Left lung (tissue), 10 donors: Measurements from ENCODE around the gene MRFAP1L1. TPM values are rescaled to one million over a fixed set of nuclear protein-coding genes. Genes with fewer than 3 reads are reported as not detected.
A peak's percentile ranks its signal among the peaks of the same experiment; 100 is the strongest.

Experiments
- ATAC-seq: fragments of 200-7000 bp; cut with Tn5 transposase; one replicate; pipeline ENCODE4 v1.9.1; 2020; ENCODE audit warnings: moderate library complexity
- DNase-seq, 4 donors: peaks; one replicate each; pipeline ENCODE4 v3.0.0-alpha.2; 2013 to 2020
- H3K27ac ChIP-seq, 2 donors: fragments of 200-600 bp; sonication (generic) in 1 of 2; one replicate each; pipeline versions ENCODE4 v1.5.0 to v1.8.0; 2020 to 2021
- H3K27me3 ChIP-seq, 2 donors: fragments of 200-600 bp; sonication (generic) in 1 of 2; one replicate each; pipeline versions ENCODE4 v1.5.0 to v1.8.0; 2020 to 2021
- H3K36me3 ChIP-seq, 2 donors: fragments of 200-600 bp; sonication (generic) in 1 of 2; one replicate each; pipeline versions ENCODE4 v1.5.0 to v1.8.0; 2020 to 2021
- H3K4me1 ChIP-seq, 2 donors: fragments of 200-600 bp; one replicate each; pipeline ENCODE4 v1.8.0; 2021
- H3K4me3 ChIP-seq, 2 donors: fragments of 200-600 bp; sonication (generic) in 1 of 2; one replicate each; pipeline versions ENCODE4 v1.5.0 to v1.8.0; 2020 to 2021; ENCODE audit warnings: mild to moderate bottlenecking in 1 of 2
- H3K9me3 ChIP-seq, 2 donors: fragments of 200-600 bp; sonication (generic) in 1 of 2; one replicate each; pipeline versions ENCODE4 v1.5.0 to v1.8.0; 2020 to 2021
- CTCF ChIP-seq, 2 donors: fragments of 200-600 bp; sonication (generic) in 1 of 2; IDR thresholded peaks; one replicate each; pipeline versions ENCODE4 v1.5.0 to v1.8.0; 2021; ENCODE audit warnings: antibody characterized with exemption in 2 of 2
- intact Hi-C, 2 donors: fragments of 100-400 bp; cut with DNase I; formaldehyde crosslinking; loops; one replicate each; pipeline versions ENCODE4 v1.11.2 to v1.14.2; 2022
- polyA plus RNA-seq, 6 donors: library from polyadenylated mRNA; unstranded; fragments of 120-200 nt; gene quantifications; one replicate each; pipeline ENCODE4 v1.2.1, GENCODE V29; 2013; ENCODE audit not compliant: insufficient read length in 6 of 6
- total RNA-seq, 2 donors: library from RNA; stranded (reverse); fragmentation: NEBNext Ultra II Directional; extraction: Animal tissue kit (Norgen Biotek cat#: 25700); gene quantifications; one replicate each; pipeline ENCODE4 v1.2.1, GENCODE V29; 2021
- donor health status: DM: no; HTN: yes; CAD: no.
- donor health status: DM: no; HTN: no; CAD: no.

Gene MRFAP1L1
- total and polyA plus RNA-seq, 8 donors = 43.3 to 125 (median 107) TPM

- peak; percentile 2 for ATAC-seq
- Histone ChIP-seq H3K4me3 (peak overlapping the region; percentile 94 to 97), H3K36me3 (peaks cover 0 to 10% of the 10 kb centered on the region in 2 donors), H3K4me1 (peaks cover 26 to 56% of the 10 kb centered on the region in 2 donors), H3K27ac (peak overlapping the region; percentile 51 to 89), H3K9me3 (no peaks in the 10 kb centered on the region), H3K27me3 (no peaks in the 10 kb centered on the region)
- no peak for TF ChIP-seq CTCF (IDR thresholded peaks at IDR 0.05)
- intact Hi-C loops = no loop called here
- no peak for DNase-seq
Measured at GRCh38 chr4:6710282-6710681, 617 bp upstream of the MRFAP1L1 start.

- Histone ChIP-seq H3K27ac (no peak overlapping the region), H3K36me3 (peaks cover 0 to 19% of the 10 kb centered on the region in 2 donors), H3K4me1 (peaks cover 26 to 62% of the 10 kb centered on the region in 2 donors), H3K4me3 (no peak overlapping the region), H3K9me3 (no peaks in the 10 kb centered on the region), H3K27me3 (no peaks in the 10 kb centered on the region)
- ATAC-seq (no peak), DNase-seq (no peak)
- intact Hi-C loops = no loop called here
- no peak for TF ChIP-seq CTCF (IDR thresholded peaks at IDR 0.05)
Measured at GRCh38 chr4:6706173-6706572, 3.5 kb downstream of the MRFAP1L1 start.

- intact Hi-C loops = no loop called here
- H3K27ac ChIP-seq = no peak overlapping the region
- DNase-seq = no peak
Measured at GRCh38 chr4:6705646-6706045, 4.0 kb downstream of the MRFAP1L1 start.

GRCh38 chr4:6703786-6704185 is 5.9 kb downstream of the MRFAP1L1 start:
- intact Hi-C loops = no loop called here
- no peak for TF ChIP-seq CTCF (IDR thresholded peaks at IDR 0.05)
- DNase-seq (no peak), ATAC-seq (no peak)
- peaks cover 20 to 46% of the 10 kb centered on the region in 2 donors for H3K4me1 ChIP-seq
- no peaks in the 10 kb centered on the region for H3K9me3 ChIP-seq
- peaks cover 0 to 19% of the 10 kb centered on the region in 2 donors for H3K36me3 ChIP-seq
- no peak overlapping the region for H3K27ac ChIP-seq
- no peak overlapping the region for H3K4me3 ChIP-seq
- H3K27me3 ChIP-seq = no peaks in the 10 kb centered on the region

More at GRCh38 chr4:6705646-6706045, 4.0 kb downstream of the MRFAP1L1 start:
- no peak for ATAC-seq
- TF ChIP-seq CTCF (IDR thresholded peaks at IDR 0.05) = no peak
- Histone ChIP-seq H3K27me3 (no peaks in the 10 kb centered on the region), H3K36me3 (peaks cover 0 to 19% of the 10 kb centered on the region in 2 donors), H3K4me3 (no peak overlapping the region), H3K9me3 (no peaks in the 10 kb centered on the region), H3K4me1 (peaks cover 26 to 56% of the 10 kb centered on the region in 2 donors)

GRCh38 chr4:6702761-6703160 is 6.9 kb downstream of the MRFAP1L1 start:
- ATAC-seq (no peak), DNase-seq (no peak)
- H3K27me3 ChIP-seq = no peaks in the 10 kb centered on the region
- H3K36me3 ChIP-seq = peaks cover 0 to 19% of the 10 kb centered on the region in 2 donors
- intact Hi-C loops = no loop called here
- H3K4me3 ChIP-seq = no peak overlapping the region
- H3K9me3 ChIP-seq = no peaks in the 10 kb centered on the region
- no peak overlapping the region for H3K27ac ChIP-seq
- TF ChIP-seq CTCF (IDR thresholded peaks at IDR 0.05) = no peak
- H3K4me1 ChIP-seq = peaks cover 11 to 36% of the 10 kb centered on the region in 2 donors
